8988T (cell line): ENCODE measurements around the gene HOXB7.

Experiments used
- DNase-seq: peaks from one replicate; pipeline ENCODE4 v3.0.0; 2011

Gene HOXB7

DNA sequence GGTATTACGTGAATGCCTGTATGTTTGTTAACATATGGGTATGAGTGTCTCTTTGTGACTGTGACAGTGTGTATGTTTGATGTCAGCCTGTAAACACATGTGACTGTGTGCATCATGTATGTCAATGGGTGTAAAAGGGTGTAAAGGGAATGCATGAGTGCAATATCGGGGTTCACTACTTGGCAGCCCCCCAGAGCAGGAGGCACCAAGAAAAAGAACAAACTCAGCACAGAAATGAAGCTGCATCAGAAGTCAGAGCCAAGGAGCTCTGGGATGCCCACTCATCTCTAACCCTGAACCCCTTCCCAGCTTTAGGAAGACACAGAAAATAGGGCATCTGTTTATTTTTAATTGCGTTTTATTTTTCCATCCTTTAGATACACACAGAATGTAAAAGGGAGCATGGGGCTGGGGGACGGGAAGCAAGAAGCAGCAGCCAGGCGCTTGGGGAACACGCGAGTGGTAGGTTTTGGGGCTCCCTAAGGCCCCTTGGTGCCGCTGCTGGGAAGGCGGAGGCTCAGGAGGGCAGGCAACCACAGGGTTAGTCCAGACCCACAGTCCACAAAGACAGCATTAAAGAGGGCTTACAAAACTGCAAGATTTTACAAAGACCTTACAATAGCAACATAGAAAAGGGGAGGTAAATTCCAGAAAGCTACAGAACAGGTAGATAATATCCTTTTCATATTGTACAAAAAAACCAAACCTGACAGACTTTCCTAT lies 3.8 kb downstream of the HOXB7 start:
- DNase-seq: no peak

DNA sequence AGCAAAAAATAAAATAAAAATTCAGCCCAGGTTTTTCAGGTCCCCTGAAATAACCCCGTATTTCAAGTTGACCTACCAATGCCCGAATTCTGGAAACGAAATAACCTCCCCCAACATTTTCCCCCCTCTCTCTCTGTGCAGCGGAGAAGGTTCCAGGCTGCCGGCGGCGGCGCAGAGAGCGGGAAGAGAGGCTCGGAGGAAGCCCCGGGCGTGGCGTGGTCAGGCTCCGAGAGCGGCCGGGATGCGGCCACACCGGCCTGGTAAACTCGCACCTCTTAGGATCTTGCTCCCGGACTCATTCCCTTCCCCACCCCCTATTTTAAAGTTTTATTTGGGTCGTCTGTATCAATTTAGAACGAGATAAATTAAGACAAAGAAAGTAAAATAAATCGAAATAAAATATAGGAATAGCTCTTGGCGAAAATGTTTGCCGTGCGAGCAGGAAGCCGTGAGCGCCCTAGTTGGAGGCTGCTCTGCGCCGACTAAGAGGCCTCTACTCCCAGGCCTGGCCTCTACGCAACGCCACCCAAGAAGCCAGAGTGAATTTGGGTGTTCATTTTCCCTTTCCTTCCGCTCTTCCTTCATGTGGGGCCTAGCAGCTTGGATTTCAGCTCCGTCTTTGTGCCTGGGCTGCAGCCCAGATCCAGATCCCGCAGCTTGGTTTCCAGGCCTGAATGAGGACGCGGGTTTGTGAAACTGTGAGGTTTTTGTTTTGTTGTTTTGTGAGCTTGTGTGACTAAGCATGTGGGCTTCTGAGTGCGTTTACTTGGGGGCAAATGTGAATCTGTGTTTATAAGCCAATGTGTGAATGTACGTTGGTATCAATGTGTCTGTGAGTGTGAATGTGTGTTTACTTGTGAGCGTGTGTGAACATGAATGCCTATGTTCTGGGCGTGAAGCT lies 4.6 kb downstream of the HOXB7 start:
- no peak for DNase-seq

DNA sequence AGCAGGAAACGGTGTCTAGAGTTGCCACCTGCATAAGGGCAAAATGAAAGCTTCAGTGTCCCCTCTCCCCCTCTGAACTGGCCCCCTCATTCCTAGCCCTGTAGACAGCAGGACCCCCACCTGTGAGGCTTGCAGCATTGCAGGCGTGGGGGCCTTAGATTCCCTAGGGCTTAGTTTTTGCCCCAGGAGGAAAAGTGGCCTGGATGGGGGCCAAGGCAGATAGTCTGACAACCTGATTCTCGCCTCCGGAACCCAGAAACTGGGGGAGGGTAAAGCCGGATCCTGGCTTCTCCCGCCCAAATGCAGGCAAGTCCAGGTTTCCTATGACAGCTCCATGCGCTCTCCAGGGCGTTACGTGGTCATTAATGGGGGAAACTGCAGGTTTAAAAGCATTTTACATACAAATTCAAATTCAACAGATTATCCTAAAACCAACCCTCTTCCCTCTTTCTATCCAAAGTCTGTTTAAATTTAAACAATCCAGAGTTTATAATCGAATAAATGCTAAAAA lies 5.4 kb downstream of the HOXB7 start:
- DNase-seq: no peak

DNA sequence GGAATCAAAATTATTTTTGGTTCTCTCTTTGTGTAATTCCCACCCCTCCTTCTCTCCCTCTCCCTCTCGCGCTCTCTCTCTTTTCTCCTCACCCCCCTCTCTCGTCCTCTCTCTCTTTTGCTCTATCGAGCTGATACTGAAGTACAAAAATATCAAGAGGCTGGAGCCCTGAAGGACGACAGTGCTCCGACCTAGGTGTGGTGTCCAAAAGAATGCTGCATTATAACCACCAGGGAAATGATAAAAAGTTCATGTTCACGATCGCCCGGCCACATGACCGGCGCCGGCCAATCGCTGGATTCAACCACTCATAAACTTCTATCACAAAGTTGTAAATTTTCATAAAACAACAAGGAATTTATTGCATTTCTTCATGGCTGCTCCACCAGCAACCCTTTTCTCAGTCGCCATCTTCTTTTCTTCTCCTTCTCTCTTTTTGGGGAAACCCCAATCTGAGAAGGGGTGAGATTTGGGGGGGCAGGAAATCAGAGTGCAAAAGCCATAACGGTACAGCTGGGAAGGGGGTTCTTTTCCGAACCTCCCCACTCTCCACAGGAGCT lies 6.0 kb downstream of the HOXB7 start, which contains the start of gene HOXB6:
TSS of gene HOXB6 (minus strand) at position 217 of the 560 bp plus-strand sequence. CDS start 6,836 bp downstream, outside the sequence.
- DNase-seq: no peak

DNA sequence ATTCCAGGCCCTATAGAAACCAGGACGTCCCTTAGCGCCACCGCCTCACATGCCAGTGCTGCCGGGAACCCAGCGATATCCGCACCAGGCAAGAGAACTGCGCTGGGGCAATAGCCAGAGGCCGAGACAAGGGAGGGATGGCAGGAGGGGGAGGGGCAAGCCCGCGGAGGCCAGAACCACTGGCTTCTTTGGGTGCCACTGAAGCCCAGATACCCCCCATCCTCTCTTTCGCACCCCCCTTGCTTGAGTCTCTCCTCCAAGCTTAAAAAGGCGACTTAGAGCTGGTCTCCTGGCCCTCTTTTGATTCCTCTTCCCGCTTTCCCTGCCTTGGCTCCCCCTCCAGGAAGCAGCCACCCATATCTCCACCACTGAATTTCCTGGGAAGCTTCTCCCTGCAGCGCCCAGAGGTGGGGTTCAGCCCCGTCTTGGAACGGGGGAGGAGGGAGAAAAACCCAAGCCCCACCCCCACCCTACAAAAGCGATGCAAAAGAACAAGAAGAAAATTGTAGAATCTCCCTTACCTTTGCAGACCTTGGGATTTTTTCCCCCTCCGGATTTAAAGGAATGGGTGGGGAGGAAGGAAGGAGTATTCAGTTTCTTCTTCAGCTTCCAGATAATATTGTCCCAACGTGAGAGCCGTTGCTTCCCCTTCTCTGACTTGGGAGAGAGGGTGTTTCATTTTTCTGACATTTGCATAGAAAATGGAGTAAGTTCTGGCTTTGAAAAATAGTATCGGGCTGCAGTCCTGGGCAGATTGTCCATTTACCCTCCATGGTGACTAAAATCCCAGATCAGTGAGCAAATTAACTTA lies 6.7 kb downstream of the HOXB7 start:
- peak; percentile 88 for DNase-seq

DNA sequence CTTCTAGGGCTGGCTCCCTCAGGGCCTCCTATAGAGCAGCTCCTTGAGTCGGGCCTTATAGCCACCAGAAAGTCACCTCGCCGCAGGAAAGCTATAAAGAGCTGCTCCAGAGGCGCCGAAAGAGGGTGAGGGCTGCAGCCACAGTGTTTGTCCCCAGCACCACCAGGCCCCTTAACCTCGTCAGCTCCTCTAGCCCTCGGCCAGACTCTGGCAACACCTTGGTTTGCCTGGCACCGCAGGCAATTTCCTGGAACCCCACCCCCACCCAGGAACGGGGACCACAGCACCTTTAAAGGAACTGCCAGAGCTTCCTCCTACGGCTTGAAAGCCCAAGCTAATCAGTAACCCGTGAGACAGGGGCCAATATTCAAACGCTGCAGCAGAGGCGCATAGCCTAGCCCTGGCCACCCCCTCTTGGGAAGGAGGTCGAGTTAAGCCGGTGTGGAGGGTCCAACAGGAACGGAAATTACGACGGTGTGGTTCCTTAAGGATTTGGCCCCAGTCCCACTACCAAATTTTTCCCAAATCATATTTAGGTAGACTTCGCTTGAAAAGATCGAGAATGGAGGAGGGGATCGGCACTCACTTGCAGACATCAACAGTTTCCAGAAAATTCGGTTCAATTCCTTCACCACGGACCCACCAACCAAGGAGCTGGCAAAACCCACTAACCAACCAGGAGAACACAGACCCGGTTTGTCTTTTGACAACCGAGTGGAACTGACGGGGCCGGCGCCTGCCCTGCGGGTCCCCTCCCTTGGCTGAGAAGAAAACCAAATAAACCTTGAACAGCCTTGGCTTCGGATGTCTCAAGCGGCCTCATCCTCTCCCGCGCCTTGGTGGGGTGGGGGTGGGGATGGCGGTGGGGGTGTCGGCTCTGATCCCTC lies 9.0 kb downstream of the HOXB7 start:
- no peak for DNase-seq

DNA sequence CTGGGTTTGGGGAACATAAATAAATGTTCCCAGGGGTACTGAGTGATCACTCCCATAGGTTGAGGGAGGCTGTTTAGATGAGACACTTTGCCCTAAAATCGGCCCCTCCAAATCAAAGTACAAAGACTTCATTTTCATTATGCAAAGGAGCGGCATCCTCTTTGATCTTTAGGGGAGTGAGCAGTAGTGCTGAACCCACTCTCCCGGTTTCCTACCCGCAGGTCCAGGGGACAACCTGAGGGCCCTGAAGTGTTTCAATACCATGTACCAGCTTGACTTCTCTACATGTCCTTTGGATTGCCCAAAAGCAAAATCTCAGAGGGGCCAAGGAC lies 9.6 kb downstream of the HOXB7 start:
- DNase-seq: no peak

DNA sequence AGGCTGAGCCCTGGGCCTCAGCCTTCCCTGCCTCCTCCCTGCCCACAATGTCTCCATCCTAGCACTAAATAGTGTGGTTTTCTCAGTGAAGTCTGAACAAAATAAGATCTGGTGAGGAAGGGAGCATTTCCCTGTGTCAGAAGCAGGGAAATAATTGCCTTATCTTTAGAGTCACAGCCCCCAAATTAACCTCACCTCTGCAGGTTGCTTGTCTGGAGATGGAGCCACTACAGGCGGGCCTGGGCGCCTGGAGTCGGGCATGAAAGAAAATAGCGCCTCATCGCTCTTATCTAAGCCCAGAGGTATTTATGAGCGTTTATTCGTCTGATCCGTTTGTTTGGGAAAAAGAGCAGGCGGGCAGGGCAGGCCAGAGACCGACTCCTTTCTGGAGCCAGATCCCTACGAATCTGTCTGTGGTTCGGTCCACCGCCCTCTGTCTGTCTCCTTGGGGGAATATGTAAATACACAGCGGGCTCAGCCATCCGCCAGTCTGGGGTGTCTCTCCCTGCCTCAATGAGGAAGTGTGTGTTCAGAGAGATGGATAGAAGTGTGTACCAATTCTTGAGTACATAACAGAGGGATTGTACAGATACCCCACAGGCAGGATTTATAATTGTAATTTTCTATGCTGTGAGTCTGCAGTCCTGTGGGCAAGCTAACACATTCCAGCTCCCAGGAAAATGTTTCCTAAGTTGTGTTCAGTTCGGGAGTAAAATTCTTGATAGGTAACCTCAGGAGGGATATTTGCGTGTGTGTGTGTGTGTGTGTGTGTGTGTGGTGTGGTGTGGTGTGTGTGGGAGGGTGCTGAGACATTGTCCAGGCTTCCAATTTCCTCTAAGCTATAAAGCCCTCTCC lies 10.3 kb downstream of the HOXB7 start:
- DNase-seq: no peak

DNA sequence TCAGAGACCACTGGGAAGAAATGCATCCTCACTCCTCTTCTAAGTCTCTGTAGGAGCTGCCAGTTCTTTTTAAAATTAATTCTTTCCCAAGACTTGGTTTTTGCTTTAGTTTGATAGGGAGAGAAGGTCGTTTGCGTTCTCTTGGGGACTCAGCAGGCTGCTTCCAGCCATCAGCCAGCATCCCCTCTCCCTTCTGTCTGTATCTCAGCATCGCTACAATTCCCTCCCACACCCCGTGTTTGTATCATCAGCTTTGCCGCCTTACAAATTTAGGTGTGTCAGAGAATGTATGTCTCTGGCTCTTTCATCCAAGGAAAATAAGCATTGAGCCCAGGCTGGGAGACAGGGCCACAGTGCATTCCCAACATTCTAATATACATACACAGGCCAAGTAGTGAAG lies 11.5 kb downstream of the HOXB7 start:
- DNase-seq: no peak

DNA sequence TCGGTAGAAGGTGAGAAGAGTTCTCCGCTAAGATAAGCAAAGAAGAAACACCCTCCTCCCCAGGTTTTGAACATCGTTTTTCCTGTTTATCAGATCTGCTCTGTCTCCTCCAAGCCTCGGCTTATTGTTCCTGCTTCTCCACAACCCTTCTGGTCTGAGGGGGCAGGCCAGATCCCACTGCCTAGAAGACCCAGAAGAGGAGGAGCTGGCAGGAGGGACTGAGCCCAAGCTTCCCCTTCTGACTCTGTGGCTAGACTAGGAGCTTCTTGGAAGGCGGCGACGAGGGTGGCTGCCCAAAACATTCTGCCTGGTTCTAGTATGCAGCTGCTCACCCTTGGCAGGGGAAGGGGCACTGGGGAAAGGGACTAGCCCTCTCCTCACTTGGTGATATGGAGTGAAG lies 12.1 kb downstream of the HOXB7 start:
- no peak for DNase-seq

DNA sequence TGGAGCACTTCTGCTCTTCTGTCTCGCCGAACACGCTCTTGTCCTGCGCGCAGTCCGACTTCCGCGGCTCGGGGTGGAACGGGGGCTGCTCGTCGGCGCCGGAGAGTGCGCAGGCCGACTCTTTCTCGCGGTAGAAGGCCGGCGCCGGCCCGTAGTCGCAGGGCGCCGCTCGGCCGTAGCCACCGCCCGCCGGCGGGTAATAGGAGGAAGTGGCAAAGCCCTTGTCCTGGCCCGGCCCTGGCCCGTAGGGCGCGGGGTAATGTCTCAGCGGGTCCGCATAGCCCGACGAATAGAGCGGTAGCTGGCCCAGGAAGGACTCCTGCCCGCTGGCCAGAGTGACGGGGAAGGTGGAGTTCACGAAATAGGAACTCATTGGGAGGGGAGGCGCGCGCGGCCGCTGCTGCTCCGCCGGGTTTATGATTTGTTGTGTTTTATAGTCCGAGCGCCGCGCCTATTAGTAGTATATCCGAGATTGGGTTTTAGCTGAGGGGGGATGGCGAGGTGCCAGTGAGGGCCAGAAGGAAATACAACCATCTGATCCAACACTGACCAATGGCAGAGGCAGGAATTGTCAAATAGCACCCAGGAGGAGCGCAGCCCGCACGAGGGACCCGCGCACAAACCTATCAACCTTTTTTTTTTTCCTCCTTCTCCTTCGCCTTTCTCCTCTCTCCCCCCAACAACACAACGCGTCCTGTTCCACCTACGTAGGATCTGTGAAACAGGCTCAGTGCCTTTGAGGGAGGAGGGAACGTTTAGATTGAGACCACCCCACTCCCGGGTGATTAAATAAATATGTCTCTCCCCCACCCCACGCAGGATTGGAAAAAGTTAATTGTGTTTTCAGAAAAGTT lies 12.8 kb downstream of the HOXB7 start:
- DNase-seq: peak; percentile 88

DNA sequence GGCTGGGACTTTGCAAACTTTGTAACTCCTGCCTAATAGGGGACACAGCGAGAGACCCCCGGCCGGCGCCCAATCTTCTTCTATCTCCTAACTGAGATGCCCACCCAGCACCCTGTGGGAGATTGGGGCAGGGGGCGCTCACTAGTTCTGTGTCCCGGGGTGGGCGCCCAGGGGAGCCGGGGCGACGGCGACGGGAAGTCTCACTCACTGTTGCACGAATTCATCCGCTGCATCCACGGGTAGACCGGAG lies 13.4 kb downstream of the HOXB7 start:
- DNase-seq: no peak

DNA sequence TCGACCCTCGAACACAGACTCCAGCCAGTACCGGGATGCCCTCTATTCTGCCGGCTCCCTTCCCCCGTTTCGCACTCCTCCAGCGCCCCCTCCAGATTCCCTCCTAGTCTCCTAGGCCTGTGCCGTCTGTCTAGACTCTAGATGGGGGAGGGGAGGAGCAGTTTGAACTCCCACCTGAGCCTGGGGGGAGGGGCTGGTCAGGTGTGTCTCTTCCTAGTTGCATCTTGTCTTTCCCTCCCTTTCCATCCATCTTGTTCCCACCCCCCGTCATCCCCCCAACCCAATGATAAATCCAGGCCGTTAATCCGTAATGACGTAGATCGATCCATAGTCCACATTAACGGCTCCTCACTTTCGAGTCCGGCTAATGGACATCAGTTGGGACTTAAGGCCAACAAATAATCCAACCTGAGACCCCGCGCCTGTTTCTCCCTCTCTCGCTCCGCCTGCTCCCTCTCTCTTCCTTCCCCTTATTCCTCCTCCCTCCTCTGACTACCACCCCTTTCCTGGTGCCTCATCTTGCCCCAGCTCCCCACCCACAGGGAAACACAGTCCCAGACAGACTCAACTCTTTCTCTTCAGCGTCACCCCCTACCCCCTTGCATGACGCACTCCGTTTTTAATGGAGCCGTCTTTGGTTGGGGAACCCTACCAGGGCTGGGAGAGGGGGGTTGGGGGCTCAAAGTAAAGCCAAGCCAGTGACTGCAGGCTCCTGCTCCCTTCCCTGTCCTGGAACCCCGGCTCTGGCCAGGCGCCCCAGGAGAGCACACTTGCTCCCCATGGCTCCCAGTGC lies 13.9 kb downstream of the HOXB7 start:
- DNase-seq: no peak

DNA sequence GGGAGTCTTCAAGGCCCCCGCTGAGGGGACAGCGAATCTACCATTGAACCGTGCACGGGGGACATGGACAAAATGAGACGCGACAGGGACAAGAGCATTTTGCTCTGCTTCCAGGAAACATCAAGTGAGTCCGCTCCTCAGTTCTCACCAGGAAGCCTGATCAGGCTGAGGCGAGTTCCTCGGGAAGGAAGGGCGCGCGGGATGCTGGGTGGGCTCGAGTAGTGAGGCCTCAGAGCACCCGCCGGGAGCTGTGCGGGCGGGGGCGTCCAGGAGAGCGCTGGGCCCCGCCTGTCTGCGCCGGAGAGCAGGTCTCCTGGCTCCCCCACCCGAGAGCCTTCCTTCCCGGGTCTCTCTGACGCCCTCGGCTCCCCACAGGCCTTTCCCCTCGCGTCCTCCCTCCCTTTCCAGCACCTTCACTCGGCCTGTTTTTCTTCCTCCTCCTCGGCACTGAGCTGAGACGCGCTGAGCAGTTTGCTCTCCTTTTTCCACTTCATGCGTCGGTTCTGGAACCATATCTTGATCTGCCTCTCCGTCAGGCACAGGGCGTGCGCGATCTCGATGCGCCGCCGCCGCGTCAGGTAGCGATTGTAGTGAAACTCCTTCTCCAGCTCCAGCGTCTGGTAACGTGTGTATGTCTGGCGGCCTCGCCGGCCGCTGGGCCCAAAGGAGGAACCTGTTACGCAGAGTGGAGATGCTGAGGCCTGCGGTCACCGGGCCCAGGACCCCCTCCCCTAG lies 14.7 kb downstream of the HOXB7 start:
- no peak for DNase-seq

DNA sequence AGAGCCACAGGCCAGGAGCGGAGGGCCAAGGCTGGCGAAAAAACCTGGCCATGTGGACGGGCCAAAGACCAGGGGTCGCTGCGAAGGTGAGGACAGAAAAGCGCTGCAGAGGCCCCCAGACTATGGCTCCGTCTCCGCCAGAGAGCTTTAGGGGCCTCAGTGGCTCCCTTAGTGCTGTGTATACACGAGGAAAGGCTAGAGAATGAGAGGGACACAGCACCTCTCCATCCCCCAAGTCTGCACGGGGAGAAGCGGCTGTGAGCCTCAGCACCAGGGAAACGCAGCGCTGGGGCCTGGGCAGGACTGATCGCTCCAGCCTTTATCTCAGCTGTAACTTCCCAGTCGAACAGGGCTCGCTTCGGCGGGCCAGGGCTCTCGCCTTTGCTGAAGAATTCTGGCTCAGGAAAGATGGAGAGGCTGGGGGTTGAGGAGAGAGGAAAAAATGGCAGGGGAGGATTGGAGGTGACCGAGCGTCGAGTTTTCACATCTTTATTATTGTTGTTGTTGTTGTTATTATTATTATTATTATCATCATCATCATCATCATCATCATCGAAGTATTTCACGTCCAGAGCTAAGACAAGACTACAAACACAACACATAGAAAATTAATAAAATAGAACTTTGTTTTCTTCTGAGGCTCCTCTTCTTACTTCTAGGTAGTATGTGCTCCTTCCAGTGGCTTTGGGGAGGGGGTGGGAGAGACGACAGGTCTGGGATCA lies 15.4 kb downstream of the HOXB7 start:
- no peak for DNase-seq

DNA sequence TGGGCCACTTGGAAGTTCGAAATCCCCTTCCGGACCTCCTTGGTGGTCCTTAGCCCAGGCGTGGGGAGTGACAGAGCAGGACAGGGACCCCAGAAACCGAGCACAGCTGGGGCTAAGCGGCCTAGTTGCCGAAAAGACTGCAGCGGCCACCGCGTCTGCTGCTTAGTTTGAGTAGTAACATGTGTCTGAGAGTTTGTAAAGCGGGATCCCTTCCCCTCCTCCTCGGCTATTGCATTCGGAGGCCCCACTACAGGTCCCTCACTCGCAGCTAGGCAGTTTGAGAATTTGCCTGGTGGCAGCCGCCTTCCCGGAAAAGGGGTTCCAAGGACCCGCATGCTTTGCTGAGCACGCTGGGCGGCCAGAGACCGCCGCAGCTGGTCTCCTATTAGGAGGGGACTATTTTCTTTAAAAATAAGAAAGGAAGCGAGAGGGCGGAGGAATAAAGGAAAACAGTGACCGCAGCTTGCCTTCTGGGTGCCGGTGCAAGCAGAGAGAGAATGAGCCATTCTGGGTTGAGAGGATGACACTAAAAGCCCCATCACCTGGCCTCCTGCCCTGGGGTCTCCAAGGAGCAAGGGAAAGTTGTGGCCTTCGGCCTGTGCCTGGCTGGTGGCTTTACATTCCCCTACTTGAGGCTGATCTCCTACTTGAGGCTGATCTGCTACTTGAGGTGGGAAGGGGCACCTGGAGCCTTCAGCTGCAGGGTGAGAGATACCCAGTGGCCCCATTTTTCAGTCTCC lies 16.1 kb downstream of the HOXB7 start:
- no peak for DNase-seq
